HepG2 (cell line): ENCODE results near the gene LMBRD2. TPM values are rescaled to one million over a fixed set of nuclear protein-coding genes. Genes with fewer than 3 reads are reported as not detected.

ENCODE experiments used
- CBX5 ChIP-seq: sonication (generic); formaldehyde crosslinking; IDR thresholded peaks from 2 replicates; pipeline ENCODE4 v1.4.0; 2020; ENCODE audit warnings: missing genetic modification reagents, borderline replicate concordance
- CEBPB ChIP-seq: IDR thresholded peaks from 2 replicates; pipeline ENCODE4 v1.6.1; 2011; ENCODE audit warnings: low read depth, low read length, improper control_type of control experiment, borderline replicate concordance
- CHCHD3 ChIP-seq: sonication (generic); formaldehyde crosslinking; IDR thresholded peaks from 2 replicates; pipeline ENCODE4 v1.8.0; 2022; ENCODE audit warnings: mild to moderate bottlenecking, missing genetic modification reagents, moderate library complexity
- EP300 ChIP-seq, 3 experiments: sonication (generic) in 1 of 3; formaldehyde crosslinking in 1 of 3; IDR thresholded peaks; 2 replicates each; pipeline versions ENCODE4 v1.5.1 to v1.6.1; 2011 to 2020; ENCODE audit warnings: low read depth in 2 of 3, low read length in 2 of 3, borderline replicate concordance in 1 of 3, improper control_type of control experiment in 1 of 3, mild to moderate bottlenecking in 1 of 3, missing genetic modification reagents in 1 of 3, moderate library complexity in 1 of 3
- KLF12 ChIP-seq: sonication (generic); formaldehyde crosslinking; IDR thresholded peaks from 2 replicates; pipeline ENCODE4 v1.4.0; 2020; ENCODE audit warnings: missing genetic modification reagents, borderline replicate concordance
- SRSF9 ChIP-seq: fragments of 200-400 bp; formaldehyde crosslinking; IDR thresholded peaks from 2 replicates; pipeline ENCODE4 v1.6.1; 2018; ENCODE audit warnings: borderline replicate concordance, mild to moderate bottlenecking, low read depth, low read length; ENCODE audit not compliant: insufficient read depth, poor library complexity, severe bottlenecking
- TSC22D2 ChIP-seq: sonication (generic); formaldehyde crosslinking; IDR thresholded peaks from 2 replicates; pipeline ENCODE4 v1.5.1; 2020; ENCODE audit warnings: missing genetic modification reagents, mild to moderate bottlenecking, borderline replicate concordance
- ZNF234 ChIP-seq: sonication (generic); formaldehyde crosslinking; conservative IDR thresholded peaks from 2 replicates; pipeline ENCODE4 v1.5.1; 2020; ENCODE audit warnings: mild to moderate bottlenecking, missing genetic modification reagents
- ZNF34 ChIP-seq: sonication (generic); formaldehyde crosslinking; IDR thresholded peaks from 2 replicates; pipeline ENCODE4 v1.4.0; 2020; ENCODE audit warnings: mild to moderate bottlenecking, missing genetic modification reagents, borderline replicate concordance
- ZNF431 ChIP-seq: sonication (generic); formaldehyde crosslinking; IDR thresholded peaks from 2 replicates; pipeline ENCODE4 v1.9.0; 2022; ENCODE audit warnings: missing genetic modification reagents, low read depth, mild to moderate bottlenecking, borderline replicate concordance
- ZNF562 ChIP-seq: sonication (generic); formaldehyde crosslinking; IDR thresholded peaks from 2 replicates; pipeline ENCODE4 v1.8.0; 2022; ENCODE audit warnings: missing genetic modification reagents, borderline replicate concordance
- ZNF660 ChIP-seq: sonication (generic); formaldehyde crosslinking; IDR thresholded peaks from 2 replicates; pipeline ENCODE4 v1.5.1; 2020; ENCODE audit warnings: mild to moderate bottlenecking, low read depth, missing genetic modification reagents, borderline replicate concordance
- ZNF790 ChIP-seq: sonication (generic); formaldehyde crosslinking; IDR thresholded peaks from 2 replicates; pipeline ENCODE4 v1.8.0; 2022; ENCODE audit warnings: missing genetic modification reagents, mild to moderate bottlenecking, borderline replicate concordance
- ZZZ3 ChIP-seq: sonication (generic); formaldehyde crosslinking; IDR thresholded peaks from 2 replicates; pipeline ENCODE4 v1.4.0; 2020; ENCODE audit warnings: missing genetic modification reagents, mild to moderate bottlenecking, borderline replicate concordance
- polyA plus RNA-seq, 8 experiments: library from polyadenylated mRNA; depleted of rRNA in 3 of 8; stranded (reverse) in 7 of 8; unstranded in 1 of 8; fragments of >200 nt; fragmentation: Illumina TruSeq in 4 of 8; extraction: Trizol in 4 of 8; gene quantifications; 2 replicates each; pipeline versions ENCODE4 v1.2.1 to v1.2.3, GENCODE V29; 2011 to 2016; ENCODE audit warnings: low read depth in 4 of 8, missing spikeins in 1 of 8, mixed read lengths in 1 of 8; ENCODE audit not compliant: insufficient read depth in 1 of 8
- total RNA-seq, 5 experiments: library from RNA; depleted of rRNA; stranded (reverse); fragments of >200 nt; fragmentation: Illumina TruSeq; extraction: Trizol; gene quantifications; 2 replicates each; pipeline ENCODE4 v1.2.3, GENCODE V29; 2016; ENCODE audit warnings: low read depth in 1 of 5
- TF ChIP-seq, protein P1 (sequence below): sonication (generic); formaldehyde crosslinking; IDR thresholded peaks from 2 replicates; pipeline ENCODE4 v1.4.0; 2020; ENCODE audit warnings: mild to moderate bottlenecking, missing genetic modification reagents, borderline replicate concordance
- TF ChIP-seq, protein P2 (sequence below): sonication (generic); formaldehyde crosslinking; conservative IDR thresholded peaks from 2 replicates; pipeline ENCODE4 v1.8.1; 2023; ENCODE audit warnings: missing genetic modification reagents
- TF ChIP-seq, protein P3 (sequence below): sonication (generic); formaldehyde crosslinking; IDR thresholded peaks from 2 replicates; pipeline ENCODE4 v1.4.0; 2020; ENCODE audit warnings: mild to moderate bottlenecking, missing genetic modification reagents
- TF ChIP-seq, protein P4 (sequence below): sonication (generic); formaldehyde crosslinking; IDR thresholded peaks from 2 replicates; pipeline ENCODE4 v1.5.1; 2020; ENCODE audit warnings: missing genetic modification reagents, mild to moderate bottlenecking, borderline replicate concordance

The LMBRD2 gene
- total and polyA plus RNA-seq, 2 of the 13 experiments (the other 11 are each of a cell fraction or from before 2014, with no cell fraction given), result 2.0 to 4.7 TPM

DNA sequence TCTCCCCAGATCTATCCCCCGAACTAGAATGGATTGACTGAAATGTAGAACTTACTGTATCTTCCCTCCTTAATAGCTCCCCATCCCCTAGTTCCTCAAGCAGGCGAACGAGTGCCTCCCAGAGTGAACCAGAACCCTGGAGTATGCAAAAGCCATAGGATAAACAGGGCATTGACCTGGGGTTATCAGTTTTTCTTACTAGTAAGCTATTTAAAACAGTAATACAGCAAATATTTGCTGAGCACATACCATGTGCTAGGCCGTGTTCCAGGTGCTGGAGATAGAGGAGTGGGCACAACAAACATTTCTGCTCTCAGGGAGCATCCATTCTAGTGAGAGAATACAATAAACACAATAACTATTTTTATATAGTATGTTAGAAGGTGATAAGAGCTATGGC is 2.0 kb upstream of the LMBRD2 start (continued):
- TF ChIP-seq, protein P1, sequence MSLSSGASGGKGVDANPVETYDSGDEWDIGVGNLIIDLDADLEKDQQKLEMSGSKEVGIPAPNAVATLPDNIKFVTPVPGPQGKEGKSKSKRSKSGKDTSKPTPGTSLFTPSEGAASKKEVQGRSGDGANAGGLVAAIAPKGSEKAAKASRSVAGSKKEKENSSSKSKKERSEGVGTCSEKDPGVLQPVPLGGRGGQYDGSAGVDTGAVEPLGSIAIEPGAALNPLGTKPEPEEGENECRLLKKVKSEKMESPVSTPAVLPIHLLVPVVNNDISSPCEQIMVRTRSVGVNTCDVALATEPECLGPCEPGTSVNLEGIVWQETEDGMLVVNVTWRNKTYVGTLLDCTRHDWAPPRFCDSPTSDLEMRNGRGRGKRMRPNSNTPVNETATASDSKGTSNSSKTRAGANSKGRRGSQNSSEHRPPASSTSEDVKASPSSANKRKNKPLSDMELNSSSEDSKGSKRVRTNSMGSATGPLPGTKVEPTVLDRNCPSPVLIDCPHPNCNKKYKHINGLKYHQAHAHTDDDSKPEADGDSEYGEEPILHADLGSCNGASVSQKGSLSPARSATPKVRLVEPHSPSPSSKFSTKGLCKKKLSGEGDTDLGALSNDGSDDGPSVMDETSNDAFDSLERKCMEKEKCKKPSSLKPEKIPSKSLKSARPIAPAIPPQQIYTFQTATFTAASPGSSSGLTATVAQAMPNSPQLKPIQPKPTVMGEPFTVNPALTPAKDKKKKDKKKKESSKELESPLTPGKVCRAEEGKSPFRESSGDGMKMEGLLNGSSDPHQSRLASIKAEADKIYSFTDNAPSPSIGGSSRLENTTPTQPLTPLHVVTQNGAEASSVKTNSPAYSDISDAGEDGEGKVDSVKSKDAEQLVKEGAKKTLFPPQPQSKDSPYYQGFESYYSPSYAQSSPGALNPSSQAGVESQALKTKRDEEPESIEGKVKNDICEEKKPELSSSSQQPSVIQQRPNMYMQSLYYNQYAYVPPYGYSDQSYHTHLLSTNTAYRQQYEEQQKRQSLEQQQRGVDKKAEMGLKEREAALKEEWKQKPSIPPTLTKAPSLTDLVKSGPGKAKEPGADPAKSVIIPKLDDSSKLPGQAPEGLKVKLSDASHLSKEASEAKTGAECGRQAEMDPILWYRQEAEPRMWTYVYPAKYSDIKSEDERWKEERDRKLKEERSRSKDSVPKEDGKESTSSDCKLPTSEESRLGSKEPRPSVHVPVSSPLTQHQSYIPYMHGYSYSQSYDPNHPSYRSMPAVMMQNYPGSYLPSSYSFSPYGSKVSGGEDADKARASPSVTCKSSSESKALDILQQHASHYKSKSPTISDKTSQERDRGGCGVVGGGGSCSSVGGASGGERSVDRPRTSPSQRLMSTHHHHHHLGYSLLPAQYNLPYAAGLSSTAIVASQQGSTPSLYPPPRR, result peak; percentile 94
- TF ChIP-seq, protein P2, sequence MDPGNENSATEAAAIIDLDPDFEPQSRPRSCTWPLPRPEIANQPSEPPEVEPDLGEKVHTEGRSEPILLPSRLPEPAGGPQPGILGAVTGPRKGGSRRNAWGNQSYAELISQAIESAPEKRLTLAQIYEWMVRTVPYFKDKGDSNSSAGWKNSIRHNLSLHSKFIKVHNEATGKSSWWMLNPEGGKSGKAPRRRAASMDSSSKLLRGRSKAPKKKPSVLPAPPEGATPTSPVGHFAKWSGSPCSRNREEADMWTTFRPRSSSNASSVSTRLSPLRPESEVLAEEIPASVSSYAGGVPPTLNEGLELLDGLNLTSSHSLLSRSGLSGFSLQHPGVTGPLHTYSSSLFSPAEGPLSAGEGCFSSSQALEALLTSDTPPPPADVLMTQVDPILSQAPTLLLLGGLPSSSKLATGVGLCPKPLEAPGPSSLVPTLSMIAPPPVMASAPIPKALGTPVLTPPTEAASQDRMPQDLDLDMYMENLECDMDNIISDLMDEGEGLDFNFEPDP, result no peak
- TF ChIP-seq ZNF790 (CRISPR knock-in tag) (no peak), ZNF34 (CRISPR knock-in tag) (no peak), KLF12 (CRISPR knock-in tag) (no peak), CBX5 (CRISPR knock-in tag) (peak; percentile 34; the same call in 1 of the 2 replicates), ZNF431 (CRISPR knock-in tag) (no peak), TSC22D2 (CRISPR knock-in tag) (no peak), ZNF660 (CRISPR knock-in tag) (no peak), ZNF234 (CRISPR knock-in tag) (no peak), CEBPB (no peak), EP300 (IDR thresholded peaks at IDR 0.05; ENCODE audit: low read depth in 2 of 2, low read length in 2 of 2) (peak in 1 of 2 experiments; percentile 75; a peak in 2 of 4 replicates), EP300 (CRISPR knock-in tag; IDR thresholded peaks at IDR 0.05; ENCODE audit: borderline replicate concordance) (peak; percentile 11; the same call in 1 of the 2 replicates), SRSF9 (no peak), ZNF562 (CRISPR knock-in tag) (no peak), ZZZ3 (CRISPR knock-in tag) (no peak), CHCHD3 (CRISPR knock-in tag) (no peak)
- TF ChIP-seq, protein P3, sequence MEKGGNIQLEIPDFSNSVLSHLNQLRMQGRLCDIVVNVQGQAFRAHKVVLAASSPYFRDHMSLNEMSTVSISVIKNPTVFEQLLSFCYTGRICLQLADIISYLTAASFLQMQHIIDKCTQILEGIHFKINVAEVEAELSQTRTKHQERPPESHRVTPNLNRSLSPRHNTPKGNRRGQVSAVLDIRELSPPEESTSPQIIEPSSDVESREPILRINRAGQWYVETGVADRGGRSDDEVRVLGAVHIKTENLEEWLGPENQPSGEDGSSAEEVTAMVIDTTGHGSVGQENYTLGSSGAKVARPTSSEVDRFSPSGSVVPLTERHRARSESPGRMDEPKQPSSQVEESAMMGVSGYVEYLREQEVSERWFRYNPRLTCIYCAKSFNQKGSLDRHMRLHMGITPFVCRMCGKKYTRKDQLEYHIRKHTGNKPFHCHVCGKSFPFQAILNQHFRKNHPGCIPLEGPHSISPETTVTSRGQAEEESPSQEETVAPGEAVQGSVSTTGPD, result no peak
- TF ChIP-seq, protein P4, sequence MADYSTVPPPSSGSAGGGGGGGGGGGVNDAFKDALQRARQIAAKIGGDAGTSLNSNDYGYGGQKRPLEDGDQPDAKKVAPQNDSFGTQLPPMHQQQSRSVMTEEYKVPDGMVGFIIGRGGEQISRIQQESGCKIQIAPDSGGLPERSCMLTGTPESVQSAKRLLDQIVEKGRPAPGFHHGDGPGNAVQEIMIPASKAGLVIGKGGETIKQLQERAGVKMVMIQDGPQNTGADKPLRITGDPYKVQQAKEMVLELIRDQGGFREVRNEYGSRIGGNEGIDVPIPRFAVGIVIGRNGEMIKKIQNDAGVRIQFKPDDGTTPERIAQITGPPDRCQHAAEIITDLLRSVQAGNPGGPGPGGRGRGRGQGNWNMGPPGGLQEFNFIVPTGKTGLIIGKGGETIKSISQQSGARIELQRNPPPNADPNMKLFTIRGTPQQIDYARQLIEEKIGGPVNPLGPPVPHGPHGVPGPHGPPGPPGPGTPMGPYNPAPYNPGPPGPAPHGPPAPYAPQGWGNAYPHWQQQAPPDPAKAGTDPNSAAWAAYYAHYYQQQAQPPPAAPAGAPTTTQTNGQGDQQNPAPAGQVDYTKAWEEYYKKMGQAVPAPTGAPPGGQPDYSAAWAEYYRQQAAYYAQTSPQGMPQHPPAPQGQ (CRISPR knock-in tag), result no peak
